Glomerular visceral epithelial cell (primary cell): ENCODE data around the gene RBPMS2.

Experiments
- DNase-seq: peaks from one replicate; pipeline ENCODE4 v3.0.0-alpha.2; 2016; ENCODE audit errors: extremely low spot score

The RBPMS2 gene

DNA sequence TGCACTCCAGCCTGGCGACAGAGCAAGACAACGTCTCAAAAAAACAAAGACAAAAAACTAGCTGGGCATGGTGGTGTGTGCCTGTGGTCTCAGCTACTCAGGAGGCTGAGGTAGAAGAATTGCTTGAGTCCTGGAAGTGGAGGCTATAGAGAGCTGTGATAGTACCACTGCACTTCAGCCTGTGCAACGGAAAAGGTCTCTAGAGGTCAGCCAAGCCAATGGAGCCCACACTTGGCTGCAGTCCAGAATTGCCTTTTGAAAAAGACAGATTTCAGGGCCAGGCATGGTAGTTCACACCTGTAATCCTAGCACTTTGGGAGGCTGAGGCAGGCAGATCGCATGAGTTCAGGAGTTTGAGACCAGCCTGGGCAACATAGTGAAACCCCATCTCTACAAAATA is 8.4 kb upstream of the RBPMS2 start:
- no peak for DNase-seq

DNA sequence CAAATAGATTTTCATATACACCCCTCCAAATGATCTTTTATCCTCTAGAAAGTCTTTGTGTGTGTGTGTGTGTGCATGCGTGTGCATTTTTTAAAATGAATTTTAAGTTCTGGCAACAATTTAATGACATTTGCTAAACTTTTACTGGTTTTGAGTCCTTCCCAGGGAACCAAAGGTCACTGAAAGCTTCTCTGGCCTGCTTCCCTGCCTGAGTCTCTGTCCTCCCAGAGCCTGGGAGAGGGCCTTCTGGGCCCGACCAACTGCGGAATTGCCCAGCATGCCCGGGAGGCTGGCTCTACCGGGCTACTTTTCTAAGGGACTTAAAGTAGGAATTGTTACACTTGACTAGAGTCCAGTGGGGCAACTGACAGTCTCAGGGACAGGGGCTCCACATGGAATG is 7.4 kb upstream of the RBPMS2 start:
- DNase-seq: no peak

DNA sequence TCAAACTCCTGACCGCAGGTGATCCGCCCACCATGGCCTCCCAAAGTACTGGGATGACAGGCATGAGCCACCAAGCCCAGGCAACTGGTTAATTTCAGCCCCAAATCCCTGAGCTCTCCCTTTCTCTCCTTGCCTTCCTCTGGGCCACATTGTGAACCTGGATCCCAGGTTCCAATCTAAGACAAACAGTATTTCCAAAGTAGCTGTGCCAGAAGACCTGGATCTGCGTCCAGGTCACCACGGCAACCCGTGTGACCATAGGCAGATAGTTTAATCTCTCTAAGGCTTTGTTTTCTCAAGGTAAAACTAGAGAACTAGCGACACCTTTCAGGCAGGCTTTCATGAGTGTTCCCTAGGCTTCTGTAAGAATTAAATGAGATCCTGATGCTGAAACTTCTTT is 5.9 kb upstream of the RBPMS2 start:
- DNase-seq: no peak

DNA sequence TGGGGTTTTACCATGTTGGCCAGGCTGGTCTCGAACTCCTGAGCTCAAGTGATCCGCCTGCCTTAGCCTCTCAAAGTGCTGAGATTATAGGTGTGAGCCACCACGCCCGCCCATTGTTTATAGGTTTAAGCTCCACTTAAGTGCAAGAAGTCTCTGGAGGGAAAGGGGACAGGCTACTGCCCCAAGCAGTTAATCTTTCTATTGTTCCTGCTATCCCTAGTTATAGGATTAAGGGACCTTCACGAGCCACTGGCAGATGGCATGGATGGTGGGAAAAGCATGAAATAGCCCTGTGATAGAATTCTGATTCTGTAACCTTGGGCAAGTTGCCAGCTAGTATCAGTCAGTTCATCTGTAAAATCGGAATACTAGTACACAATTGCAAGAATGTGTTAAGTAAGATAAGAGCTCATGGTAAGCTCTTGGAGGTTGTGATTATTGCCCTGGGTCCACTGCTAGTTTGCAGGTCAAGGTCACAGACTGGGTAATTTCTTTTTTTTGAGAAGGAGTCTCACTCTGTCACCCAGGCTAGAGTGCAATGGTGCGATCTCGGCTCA is 5.3 kb upstream of the RBPMS2 start:
- DNase-seq: no peak

DNA sequence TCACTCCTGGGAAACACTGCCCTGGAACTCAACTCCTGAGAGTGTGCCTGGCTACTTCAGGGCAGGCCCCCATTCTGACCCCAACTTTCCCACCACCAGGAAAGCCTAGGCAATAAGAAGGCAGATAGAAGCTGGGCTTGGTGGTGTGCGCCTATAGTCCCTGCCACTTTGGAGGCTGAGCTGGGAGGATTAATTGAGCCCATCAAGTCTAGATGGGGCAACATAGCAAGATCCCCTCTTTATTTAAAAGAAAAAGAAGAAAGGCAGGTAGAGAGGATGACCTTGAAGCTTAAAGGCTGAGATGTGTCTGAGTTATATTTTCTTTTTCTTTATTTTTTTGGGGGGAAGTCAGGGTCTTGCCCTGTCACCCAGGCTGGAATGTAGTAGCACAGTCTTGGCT is 4.2 kb upstream of the RBPMS2 start:
- DNase-seq: no peak

DNA sequence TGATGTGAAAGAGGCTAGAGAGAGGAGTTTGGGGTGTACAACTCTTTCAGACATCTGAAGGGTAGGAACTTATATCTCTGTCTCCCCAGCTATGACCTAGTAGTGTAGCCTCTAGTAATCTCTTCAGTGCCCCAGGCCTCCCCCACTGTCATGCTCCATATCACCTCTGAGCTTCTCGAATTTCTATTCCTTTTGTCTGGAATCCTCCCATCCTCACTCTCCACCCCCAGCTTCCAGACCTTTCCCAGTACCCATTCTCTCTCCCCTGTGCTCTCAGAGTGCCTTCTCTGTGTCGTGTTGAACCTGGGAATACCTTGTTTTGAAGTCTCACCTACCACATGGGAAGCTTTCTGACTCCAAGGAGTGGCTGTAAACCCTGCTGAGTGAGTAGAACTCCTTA is 3.6 kb upstream of the RBPMS2 start:
- DNase-seq: no peak

DNA sequence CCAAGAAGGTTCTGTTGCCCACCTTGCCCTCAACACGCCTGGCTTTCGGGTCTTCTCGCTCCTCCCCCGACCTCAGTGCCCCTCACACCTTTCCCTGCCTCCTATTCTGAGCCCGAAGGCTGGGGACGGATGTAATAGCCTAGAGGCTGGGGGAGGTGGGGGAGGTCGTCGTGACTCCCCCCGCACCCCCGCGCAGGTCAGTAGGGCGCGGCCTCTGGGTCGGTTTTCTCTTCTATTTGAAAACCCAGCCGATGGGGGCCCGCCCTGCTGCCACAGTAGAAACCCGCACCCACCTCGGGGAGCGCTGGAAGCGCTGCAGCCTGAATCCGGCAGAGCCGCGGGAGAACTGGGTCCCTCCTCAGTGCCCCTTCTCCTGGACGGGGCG is 1.0 kb upstream of the RBPMS2 start:
- DNase-seq: no peak

DNA sequence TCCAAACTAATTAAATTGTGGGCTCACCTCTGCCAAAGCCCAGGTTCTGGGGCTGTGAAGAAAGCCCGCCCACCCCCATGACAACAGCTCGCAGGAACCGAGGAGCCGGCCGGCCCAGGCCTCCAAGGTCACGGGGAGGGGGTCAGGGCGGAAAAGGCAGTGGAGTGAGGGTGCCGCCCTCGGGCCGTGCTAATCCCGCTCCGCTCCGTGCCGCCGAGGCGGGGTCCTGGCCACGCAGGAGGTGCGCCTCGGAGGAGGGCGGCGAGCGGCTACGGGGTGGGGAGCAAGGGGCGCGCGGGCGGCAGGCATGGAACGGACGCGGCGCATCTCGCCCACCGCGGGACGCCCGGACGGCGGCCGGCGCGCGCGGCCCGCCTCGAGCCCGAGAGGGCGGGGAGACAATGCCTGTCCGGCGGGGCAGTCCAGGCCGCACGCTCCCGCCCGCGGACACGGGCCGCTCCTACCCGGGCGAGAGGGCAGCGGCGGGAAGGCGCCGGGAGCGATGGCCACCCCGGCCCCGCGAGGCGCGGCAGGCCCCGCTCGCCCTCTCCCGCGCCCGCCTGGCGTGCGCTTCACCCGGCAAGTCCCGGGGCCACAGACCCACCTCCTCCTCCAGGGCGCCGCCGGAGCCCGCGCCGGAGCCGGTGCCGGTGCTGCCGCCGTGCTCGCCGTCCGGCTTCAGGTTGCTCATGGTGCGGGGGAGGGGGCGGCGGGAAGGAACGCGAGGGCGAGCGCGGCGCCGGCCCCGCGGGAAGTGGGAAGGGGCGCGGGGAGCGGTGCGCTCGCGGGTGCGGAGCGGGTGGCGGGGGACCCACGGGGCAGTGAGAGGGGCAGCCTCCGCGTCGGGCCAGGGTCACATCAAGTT is 528 bp downstream of the RBPMS2 start:
- no peak for DNase-seq

DNA sequence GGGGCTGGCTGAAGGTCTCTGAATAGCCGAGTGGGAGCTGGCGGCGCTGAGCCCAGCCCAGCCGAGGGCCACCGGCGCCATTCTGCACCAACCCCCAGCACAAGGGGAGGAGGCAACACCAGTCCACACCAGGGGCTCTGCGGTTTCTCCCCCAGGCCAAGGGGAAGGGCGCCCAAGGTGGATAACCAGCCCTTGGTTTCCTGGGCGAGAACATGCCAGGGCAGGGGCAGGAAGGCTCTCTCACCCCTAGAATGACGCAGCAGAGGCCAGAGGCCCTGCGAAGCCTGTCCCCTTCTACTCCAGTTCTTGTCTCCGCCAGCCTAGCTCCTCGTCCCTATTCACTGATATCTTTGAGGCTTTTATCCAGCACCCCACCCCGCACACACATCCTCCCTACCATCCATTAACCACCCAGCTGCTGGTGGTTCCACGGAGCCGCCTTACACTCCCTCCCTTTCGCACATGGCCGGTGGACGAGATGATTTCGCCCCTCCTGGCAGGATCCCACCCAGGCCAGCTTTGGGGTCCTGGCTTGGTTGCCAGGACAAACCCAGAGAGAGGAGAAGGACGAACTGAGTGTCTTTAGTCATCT is 1.3 kb downstream of the RBPMS2 start:
- DNase-seq: no peak

DNA sequence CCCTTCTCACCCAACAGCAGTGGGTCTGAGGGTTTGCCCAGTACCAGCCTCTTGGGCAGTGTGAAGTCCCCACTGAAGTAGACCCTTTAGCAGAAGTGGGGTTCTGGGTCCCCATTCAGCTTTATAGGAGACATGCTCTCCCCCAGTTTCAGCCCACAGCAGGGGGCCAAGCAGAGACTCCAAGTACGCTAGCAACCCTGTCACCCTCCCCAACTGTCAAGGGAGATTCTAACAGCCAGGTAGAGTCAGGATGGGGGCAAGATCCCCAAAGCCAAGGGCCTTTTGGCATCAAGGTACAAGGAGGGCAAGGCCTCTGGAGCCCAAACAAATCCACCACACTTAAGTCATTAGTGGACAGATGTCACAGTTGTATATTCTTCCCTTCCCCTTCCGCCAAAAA is 1.8 kb downstream of the RBPMS2 start:
- DNase-seq: no peak

DNA sequence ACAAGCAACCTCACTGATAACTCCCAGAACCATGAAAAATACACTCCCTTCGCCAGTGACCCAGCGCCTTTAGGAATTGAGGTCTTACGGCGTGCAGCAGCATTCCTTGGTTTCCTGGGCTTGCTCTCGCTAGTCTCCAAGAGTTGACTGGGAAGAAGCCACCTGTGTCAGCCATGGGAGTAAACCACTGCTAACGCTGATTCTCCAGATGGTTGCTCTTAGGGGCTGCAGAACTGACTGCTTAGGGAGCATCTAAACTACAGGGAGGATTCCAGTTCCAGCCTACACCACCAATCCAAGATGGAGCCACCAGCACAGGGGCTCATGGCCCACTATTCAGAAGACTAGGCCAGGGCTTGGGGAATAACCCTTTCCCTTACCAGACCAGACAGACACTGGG is 2.4 kb downstream of the RBPMS2 start:
- DNase-seq: no peak

DNA sequence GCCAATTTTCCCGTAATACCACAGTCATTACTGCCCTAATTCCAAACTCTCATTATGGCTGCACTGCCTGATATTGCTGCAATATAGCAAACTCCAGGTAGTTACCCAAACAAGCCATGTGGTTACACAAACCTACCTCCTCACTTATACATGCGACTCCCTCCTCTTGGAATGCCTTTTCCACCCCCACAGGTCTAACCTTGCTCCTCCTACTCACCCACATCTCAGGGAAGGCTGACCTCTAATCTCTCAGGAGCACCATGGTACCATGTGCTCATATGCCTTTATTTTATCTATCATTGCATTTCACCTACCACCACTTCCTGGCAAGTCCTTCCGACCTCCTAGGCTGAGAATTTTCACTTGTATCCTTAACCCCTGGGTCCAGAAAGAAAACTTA is 2.9 kb downstream of the RBPMS2 start:
- DNase-seq: no peak

DNA sequence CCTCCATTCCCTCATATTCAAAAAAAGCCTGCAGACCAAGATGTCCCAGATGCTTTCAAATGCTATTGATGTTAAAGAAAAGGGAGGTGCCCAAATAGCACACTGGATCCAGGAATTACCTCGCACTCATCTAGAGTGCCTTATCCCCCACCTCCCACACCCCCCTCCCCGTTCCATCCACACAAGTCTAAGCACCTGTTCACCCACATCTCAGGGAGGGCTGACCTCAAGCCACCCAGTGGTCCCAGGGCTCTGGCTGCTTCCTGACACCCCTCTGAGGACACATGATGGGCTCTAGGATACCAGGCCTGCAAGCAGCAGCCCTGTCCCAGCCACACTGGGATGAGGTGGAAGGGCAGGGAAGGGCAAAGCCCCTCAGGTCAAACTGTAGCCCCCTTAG is 4.8 kb downstream of the RBPMS2 start:
- no peak for DNase-seq

DNA sequence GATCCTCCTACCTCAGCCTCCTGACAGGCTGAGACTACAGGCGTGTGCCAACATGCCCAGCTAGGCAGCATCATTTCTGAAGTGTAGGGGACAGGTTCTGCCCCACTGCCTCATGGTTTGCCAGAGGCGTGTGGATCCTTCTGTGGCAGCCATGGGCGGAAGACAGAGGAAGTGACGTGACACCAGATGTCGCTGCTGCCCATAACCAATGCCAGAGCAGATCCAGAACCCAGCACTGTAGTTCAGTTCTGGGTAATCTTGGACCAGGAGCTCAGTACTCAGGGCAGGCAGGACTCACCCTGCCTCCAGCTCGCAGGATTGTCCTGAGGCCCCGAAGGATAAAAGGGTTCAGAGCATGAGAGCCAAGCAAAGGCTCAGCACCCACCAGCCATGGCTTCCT is 8.2 kb downstream of the RBPMS2 start:
- DNase-seq: no peak

DNA sequence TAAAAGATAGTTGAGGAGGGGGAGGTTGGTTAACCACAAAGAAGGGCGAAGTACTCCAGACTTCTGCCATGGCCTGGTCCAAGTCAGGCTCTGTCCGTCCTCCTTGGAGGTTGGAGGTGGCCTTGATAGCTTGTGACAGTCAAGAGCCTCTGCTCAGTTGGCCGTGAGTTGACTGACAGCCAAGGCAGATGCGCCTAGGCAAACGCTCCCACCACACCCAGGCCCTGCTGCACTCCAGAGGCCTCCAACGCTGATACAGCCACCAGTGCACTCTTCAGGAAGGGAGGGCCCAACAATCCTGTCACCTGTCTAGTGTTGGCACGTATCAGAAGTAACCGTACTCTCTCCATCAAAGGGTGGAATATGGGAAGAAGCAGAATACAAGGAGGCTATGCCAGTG is 9.3 kb downstream of the RBPMS2 start:
- DNase-seq: no peak

DNA sequence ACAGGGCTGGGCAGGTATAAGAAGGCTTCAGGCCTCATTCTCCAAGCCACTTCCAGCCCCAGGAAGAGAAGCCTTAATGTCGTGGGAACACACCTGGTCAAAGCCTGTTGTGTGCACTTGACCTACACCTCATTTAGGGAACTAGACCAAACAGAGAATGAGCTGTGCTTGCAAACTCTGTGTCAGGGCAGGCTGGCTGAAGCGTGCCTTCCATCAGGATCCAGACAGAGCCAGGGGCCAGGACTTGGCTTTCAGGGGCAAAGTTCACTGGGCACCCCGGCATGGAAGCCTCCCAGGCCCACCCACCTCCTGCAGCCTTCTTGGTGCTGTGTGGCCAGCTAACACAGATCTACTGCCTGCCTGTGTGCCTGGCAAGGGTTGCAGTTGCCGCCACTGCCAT is 11.5 kb downstream of the RBPMS2 start:
- DNase-seq: no peak

DNA sequence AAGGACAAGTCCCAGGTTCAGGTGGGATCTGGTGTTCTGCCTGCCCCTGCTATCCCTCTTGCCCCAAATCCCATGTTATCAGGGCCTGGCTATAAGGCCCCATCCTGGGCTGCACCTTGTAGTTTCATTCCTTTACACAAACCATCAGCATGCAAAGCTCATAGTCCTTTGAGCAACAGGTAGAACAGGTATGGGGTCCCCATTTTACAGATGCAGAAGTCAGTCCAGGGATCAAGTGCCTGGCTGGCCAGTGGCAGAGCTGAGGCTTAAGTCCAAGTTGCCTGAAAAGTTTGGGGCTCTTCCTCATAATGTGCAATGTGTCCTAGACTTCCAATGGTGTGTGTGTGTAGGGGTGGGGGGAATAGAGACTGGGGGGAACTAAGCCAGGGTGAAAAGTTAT is 11.9 kb downstream of the RBPMS2 start:
- no peak for DNase-seq

DNA sequence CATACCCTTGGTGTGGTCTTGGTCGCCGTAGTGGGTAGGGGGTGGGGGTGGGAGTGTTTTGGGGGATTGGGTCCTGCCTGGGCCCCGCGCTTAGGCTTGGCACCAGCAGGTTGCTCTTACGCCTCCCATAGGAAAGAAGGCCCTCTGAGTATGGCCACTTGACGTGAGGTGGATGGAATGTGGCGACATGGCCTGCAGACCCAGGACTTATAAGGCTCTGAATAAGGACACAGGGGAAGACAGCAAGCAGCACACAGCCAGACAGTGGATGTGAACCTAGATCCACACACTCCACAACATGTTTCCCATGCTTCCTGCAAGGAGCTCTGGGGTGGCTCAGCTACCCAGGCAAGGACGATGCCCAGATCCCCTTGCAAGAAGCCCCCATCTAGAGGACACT is 12.4 kb downstream of the RBPMS2 start:
- DNase-seq: no peak

DNA sequence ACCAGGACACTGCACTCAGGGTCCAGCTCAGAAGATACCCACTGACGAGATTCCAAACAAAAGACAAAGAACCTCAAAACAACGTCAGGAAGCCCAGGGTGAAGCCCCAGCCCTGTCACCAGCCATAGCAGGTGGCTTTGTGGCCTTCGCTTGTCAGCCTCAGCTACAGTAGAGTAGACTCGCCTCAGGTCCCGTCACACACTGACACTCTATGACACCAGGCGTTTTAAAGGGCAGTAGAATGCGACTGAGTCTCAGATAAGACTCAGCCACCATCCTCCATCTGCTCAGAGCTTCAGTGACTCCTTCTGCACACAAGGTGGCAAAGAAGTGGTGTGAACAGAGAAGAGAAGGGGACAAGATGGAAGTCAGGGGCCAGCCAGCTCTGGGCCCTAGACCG is 12.8 kb downstream of the RBPMS2 start:
- DNase-seq: no peak

DNA sequence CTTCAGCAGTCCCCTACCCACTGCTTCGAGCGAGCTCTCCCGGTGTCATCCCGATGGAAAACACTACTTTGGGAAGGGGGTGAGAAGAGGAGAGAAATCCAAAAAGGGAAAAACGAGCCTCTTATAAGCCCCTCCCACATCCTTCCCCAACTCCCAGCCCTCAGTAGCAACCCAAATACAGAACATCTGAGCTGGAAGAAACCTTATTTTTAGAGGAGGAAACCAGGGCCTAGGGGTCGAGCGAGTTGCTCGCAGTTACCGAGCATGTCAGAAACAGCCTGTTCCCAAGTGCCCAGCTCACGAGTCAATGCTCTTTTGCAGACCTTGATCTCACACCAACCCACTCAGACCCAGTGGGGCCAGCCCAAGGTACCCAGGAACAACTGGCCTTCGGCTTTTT is 14.2 kb downstream of the RBPMS2 start:
- DNase-seq: no peak

DNA sequence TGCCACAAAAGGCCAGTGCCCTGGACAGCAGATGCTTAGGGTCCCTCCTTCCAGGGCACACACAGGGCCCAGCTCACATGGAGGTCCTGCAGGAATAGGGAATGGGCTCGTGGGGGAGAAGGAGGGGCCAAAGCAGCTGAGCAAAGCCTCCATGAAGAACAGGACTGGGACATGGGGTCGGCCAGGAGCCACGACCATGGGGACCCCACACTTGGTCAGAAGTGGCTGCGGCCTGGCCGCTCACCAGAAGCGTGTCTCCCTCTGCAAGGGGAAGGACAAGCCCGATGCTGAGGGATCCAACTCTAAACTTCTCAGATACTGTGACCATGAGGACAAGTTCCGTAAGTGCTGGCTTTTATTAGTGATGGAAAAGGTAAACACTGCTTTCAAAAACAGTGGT is 15.3 kb downstream of the RBPMS2 start:
- DNase-seq: no peak

DNA sequence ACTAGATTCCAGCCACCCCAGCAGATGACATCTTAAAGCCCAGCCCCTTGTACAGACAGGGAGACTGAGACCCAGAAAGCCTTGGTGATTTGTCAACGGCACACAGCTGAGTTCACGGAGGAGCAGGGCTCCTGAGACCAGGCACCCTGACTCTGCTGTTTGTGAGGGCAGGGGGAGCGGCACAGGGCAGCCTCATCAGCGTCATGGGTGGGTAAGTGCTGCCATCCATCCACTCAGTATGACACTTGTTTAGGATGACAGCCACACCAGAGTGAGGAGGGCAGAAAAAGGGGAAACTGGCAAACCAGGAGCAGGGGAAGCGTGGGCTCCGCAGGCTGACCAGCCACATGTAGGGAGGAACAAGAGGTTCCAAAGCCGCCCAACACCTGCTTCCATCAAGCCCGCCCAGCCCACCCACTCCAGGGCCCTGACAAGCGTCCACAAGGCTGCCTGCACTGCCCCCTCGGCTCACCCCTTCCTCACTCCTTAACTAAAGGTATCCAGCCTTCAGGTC is 19.9 kb downstream of the RBPMS2 start:
- DNase-seq: no peak
